ENCODE data around the gene MSH2. TPM values are rescaled to one million over a fixed set of nuclear protein-coding genes. Genes with fewer than 3 reads are reported as not detected.
"Not testable (repeated sequence)": the region's sequence is repeated elsewhere in the genome, so short reads cannot be mapped to it uniquely, and the experiment has no call there.

Gene MSH2
- total RNA-seq, 2 donors from 2014 or later = 126 to 135 TPM

DNA sequence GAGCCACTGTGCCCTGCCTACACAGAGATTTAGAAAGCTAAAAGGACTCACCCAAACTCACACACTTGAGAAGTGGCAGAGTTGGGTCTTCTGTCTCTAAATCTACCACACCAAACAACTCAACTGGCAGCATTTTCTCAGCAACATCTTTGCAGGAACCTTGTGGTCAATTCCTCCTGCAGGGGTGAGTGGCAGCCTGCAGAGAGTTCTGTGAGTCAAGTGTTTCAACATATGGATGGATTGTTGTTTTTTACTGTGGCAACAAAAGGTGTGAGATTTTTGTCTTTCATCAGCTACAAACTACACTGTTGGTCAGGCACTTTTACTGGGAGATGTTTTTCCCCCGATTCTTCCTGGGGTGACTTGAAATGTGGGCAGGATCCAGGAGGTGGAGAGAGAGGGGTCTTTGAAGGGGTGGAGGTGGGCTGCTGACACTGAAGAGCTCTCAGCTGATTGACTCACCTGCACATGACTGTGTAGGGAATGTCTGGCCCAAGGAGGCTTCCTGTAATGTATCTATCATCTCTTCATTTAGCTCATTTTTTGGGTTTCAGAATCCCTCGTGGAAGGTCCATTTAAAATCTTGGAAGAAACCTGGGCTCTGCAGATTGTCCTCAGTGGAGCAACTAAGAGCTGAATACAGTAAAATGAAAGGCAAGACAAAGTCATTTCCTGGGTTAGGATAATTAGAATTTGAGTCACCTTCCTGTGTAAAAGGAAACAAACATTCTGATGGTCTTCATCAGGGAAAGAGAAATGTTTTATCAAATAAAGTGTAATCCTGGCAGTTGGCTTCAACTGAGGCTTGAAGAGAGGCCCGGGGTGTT lies 98.6 kb downstream of the MSH2 start:
- Mint-ChIP-seq H3K9me3 (peaks cover 73% of the 10 kb centered on the region), H3K4me1 (peaks cover 6% of the 10 kb centered on the region), H3K27me3 (ENCODE audit: insufficient read depth) (peaks cover 2% of the 10 kb centered on the region), H3K36me3 (ENCODE audit: low read depth) (peaks cover 48% of the 10 kb centered on the region), H3K27ac (peak overlapping the region; percentile 41), H3K4me3 (no peak overlapping the region)
- 78 to 88% methylated on average over 1 to 3 of the region's 3 CpGs for WGBS, 2 experiments (ENCODE audit: insufficient coverage in 1 of 2, insufficient read length in 1 of 2)
- H3K4me1 ChIP-seq (ENCODE audit: control insufficient read depth, insufficient read depth, low read length) = no peaks in the 10 kb centered on the region
- no peak overlapping the region for H3K9ac ChIP-seq (ENCODE audit: extremely low read depth, low read length, poor library complexity, severe bottlenecking)
- TF ChIP-seq, protein P1, sequence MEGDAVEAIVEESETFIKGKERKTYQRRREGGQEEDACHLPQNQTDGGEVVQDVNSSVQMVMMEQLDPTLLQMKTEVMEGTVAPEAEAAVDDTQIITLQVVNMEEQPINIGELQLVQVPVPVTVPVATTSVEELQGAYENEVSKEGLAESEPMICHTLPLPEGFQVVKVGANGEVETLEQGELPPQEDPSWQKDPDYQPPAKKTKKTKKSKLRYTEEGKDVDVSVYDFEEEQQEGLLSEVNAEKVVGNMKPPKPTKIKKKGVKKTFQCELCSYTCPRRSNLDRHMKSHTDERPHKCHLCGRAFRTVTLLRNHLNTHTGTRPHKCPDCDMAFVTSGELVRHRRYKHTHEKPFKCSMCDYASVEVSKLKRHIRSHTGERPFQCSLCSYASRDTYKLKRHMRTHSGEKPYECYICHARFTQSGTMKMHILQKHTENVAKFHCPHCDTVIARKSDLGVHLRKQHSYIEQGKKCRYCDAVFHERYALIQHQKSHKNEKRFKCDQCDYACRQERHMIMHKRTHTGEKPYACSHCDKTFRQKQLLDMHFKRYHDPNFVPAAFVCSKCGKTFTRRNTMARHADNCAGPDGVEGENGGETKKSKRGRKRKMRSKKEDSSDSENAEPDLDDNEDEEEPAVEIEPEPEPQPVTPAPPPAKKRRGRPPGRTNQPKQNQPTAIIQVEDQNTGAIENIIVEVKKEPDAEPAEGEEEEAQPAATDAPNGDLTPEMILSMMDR (conservative IDR thresholded peaks at IDR 0.05) = no peak
- H3K9me3 ChIP-seq (ENCODE audit: control insufficient read depth, low read length) = peaks cover 54% of the 10 kb centered on the region
- no peak overlapping the region for H3K4me3 ChIP-seq (ENCODE audit: low read length)
- peak; percentile 58 for DNase-seq
- H3K36me3 ChIP-seq (ENCODE audit: control insufficient read depth, insufficient read depth, low read length) = no peaks in the 10 kb centered on the region
- H3K27me3 ChIP-seq (ENCODE audit: control insufficient read depth, insufficient read depth, low read length, poor library complexity, severe bottlenecking) = no peaks in the 10 kb centered on the region
- H3K27ac ChIP-seq (ENCODE audit: low read depth, low read length) = no peak overlapping the region

DNA sequence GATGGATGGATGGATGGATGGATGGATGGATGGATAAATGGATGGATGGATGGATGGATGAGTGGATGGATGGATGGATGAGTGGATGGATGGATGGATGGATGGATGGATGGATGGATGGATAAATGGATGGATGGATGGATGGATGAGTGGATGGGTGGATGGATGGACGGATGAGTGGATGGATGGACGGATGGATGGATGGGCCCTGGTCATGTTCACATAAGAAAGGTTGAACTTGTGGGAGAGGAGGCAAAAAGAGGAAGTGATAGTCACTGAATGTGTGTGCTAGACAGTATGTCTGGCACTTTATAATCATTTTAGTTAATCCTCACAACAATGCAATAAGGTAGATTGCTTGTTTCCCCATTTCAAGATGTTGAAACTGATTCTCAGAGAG lies 99.5 kb downstream of the MSH2 start:
- not testable (repeated sequence) for H3K9ac ChIP-seq (ENCODE audit: extremely low read depth, low read length, poor library complexity, severe bottlenecking); H3K27ac ChIP-seq (ENCODE audit: low read depth, low read length); H3K4me1 ChIP-seq (ENCODE audit: control insufficient read depth, insufficient read depth, low read length); H3K4me3 ChIP-seq (ENCODE audit: low read length); DNase-seq; H3K27me3 Mint-ChIP-seq (ENCODE audit: insufficient read depth); H3K4me3 Mint-ChIP-seq; H3K27me3 ChIP-seq (ENCODE audit: control insufficient read depth, insufficient read depth, low read length, poor library complexity, severe bottlenecking); H3K27ac Mint-ChIP-seq; H3K4me1 Mint-ChIP-seq; H3K36me3 ChIP-seq (ENCODE audit: control insufficient read depth, insufficient read depth, low read length)
- Mint-ChIP-seq H3K36me3 (ENCODE audit: low read depth) (peaks cover 46% of the 10 kb centered on the region), H3K9me3 (peaks cover 75% of the 10 kb centered on the region)
- peaks cover 54% of the 10 kb centered on the region for H3K9me3 ChIP-seq (ENCODE audit: control insufficient read depth, low read length)
- WGBS, 2 experiments (ENCODE audit: insufficient coverage in 1 of 2, insufficient read length in 1 of 2) = 97% methylated on average over 2 of the region's 2 CpGs; no CpG with 5 or more reads in 1 of the 2 experiments

DNA sequence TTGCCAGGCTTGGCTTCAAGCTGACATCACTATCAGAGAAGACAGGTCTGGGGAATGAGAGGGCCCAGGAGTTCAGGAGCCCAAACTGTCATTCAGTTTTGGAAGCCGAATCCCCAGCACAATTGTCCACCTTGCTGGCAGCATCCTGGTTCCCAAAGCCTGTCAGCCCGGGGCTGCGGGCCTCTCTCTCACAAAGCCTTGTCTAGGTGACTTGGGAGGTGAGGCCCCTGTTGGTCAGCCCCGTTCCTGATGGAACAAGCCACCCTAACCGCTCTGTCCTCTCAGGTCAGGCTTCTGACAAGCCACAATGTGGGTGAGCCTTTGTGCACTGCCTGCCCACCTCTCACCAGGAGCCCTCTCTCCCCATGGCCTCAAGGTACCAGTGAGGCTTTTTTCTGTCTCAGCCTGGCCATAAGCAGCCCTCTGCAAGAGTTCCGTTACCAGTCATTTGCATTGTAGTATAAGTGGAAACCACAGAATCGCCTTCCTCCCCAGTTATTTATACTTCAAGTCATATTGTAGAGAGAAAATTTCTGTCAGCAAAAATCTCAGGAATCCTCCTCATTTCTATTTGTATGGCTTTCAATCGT lies 100.6 kb downstream of the MSH2 start:
- peaks cover 47% of the 10 kb centered on the region for H3K9me3 ChIP-seq (ENCODE audit: control insufficient read depth, low read length)
- H3K36me3 ChIP-seq (ENCODE audit: control insufficient read depth, insufficient read depth, low read length) = no peaks in the 10 kb centered on the region
- WGBS, 2 experiments (ENCODE audit: insufficient coverage in 1 of 2, insufficient read length in 1 of 2) = 91 to 93% methylated on average over 6 to 8 of the region's 8 CpGs
- H3K9ac ChIP-seq (ENCODE audit: extremely low read depth, low read length, poor library complexity, severe bottlenecking) = no peak overlapping the region
- Mint-ChIP-seq H3K4me1 (peaks cover 11% of the 10 kb centered on the region), H3K4me3 (no peak overlapping the region), H3K27me3 (ENCODE audit: insufficient read depth) (peaks cover 2% of the 10 kb centered on the region), H3K9me3 (peaks cover 64% of the 10 kb centered on the region), H3K36me3 (ENCODE audit: low read depth) (peaks cover 43% of the 10 kb centered on the region), H3K27ac (no peak overlapping the region)
- TF ChIP-seq, protein P1 (conservative IDR thresholded peaks at IDR 0.05) = no peak
- DNase-seq = peak; percentile 20
- no peaks in the 10 kb centered on the region for H3K4me1 ChIP-seq (ENCODE audit: control insufficient read depth, insufficient read depth, low read length)
- no peak overlapping the region for H3K4me3 ChIP-seq (ENCODE audit: low read length)
- no peaks in the 10 kb centered on the region for H3K27me3 ChIP-seq (ENCODE audit: control insufficient read depth, insufficient read depth, low read length, poor library complexity, severe bottlenecking)
- no peak overlapping the region for H3K27ac ChIP-seq (ENCODE audit: low read depth, low read length)
